Activated naive CD4-positive, alpha-beta T cell treated with anti-CD3 and anti-CD28 coated beads, Interleukin-2, amount 50 U/mL, for 72 hours (primary cell): ENCODE results near the gene COMMD9. TPM values are rescaled to one million over a fixed set of nuclear protein-coding genes. Genes with fewer than 3 reads are reported as not detected.

Source experiments
- ATAC-seq, 2 donors: fragments of 150-1000 bp; cut with Tn5 transposase; 2 replicates each; pipeline ENCODE4 v1.10.0; 2021; ENCODE audit warnings: mild to moderate bottlenecking in 2 of 2, moderate library complexity in 2 of 2
- DNase-seq, 2 donors: peaks; one replicate each; pipeline ENCODE4 v3.0.0; 2021 to 2022; ENCODE audit warnings: low spot score in 2 of 2
- H3K27ac Mint-ChIP-seq, 2 donors: one replicate each; pipeline ENCODE4 v1.8.0; 2022; ENCODE audit warnings: mild to moderate bottlenecking in 2 of 2, mixed read lengths in 2 of 2
- H3K36me3 Mint-ChIP-seq, 2 donors: one replicate each; pipeline ENCODE4 v1.8.0; 2022; ENCODE audit warnings: mixed read lengths in 2 of 2
- H3K9me3 Mint-ChIP-seq, 2 donors: one replicate each; pipeline ENCODE4 v1.8.0; 2022; ENCODE audit warnings: mixed read lengths in 2 of 2
- total RNA-seq, 2 donors: library from RNA; stranded (reverse); gene quantifications; one replicate each; pipeline ENCODE4 v1.2.3, GENCODE V29; 2022

COMMD9 gene
- total RNA-seq, 2 donors from 2014 or later = 33.6 to 37.3 TPM

GRCh38 chr11:36270701-36271100 lies 18.5 kb downstream of the COMMD9 start:
- H3K9me3 Mint-ChIP-seq = no peaks in the 10 kb centered on the region
- H3K36me3 Mint-ChIP-seq = peaks cover 21 to 32% of the 10 kb centered on the region in 2 donors
- DNase-seq = no peak
- ATAC-seq = no peak
- H3K27ac Mint-ChIP-seq = no peak overlapping the region

- no peaks in the 10 kb centered on the region for H3K9me3 Mint-ChIP-seq
- no peak overlapping the region for H3K27ac Mint-ChIP-seq
- no peak for DNase-seq
- peaks cover 14 to 22% of the 10 kb centered on the region in 2 donors for H3K36me3 Mint-ChIP-seq
- no peak for ATAC-seq
Observed at GRCh38 chr11:36268337-36268985, 20.8 kb downstream of the COMMD9 start.

- Mint-ChIP-seq H3K9me3 (no peaks in the 10 kb centered on the region), H3K36me3 (peaks cover 3 to 11% of the 10 kb centered on the region in 2 donors), H3K27ac (no peak overlapping the region)
- ATAC-seq (no peak), DNase-seq (no peak)
Observed at GRCh38 chr11:36266767-36267166, 22.5 kb downstream of the COMMD9 start.

- H3K9me3 Mint-ChIP-seq = no peaks in the 10 kb centered on the region
- ATAC-seq (peak; percentile 70 to 79), DNase-seq (peak in 1 of 2 donors; percentile 69)
- H3K36me3 Mint-ChIP-seq = peaks cover 0 to 5% of the 10 kb centered on the region in 2 donors
- H3K27ac Mint-ChIP-seq = no peak overlapping the region
Observed at GRCh38 chr11:36265793-36266628, 23.2 kb downstream of the COMMD9 start.

- DNase-seq = no peak
Observed at GRCh38 chr11:36264973-36265344, 24.3 kb downstream of the COMMD9 start.

GRCh38 chr11:36264011-36264972 lies 24.9 kb downstream of the COMMD9 start:
- no peak overlapping the region for H3K27ac Mint-ChIP-seq
- H3K36me3 Mint-ChIP-seq = no peaks in the 10 kb centered on the region
- ATAC-seq = no peak

More at GRCh38 chr11:36264973-36265344, 24.3 kb downstream of the COMMD9 start:
- no peaks in the 10 kb centered on the region for H3K36me3 Mint-ChIP-seq
- no peaks in the 10 kb centered on the region for H3K9me3 Mint-ChIP-seq
- ATAC-seq = no peak
- no peak overlapping the region for H3K27ac Mint-ChIP-seq

GRCh38 chr11:36261094-36261493 lies 28.1 kb downstream of the COMMD9 start:
- no peaks in the 10 kb centered on the region for H3K9me3 Mint-ChIP-seq
- no peaks in the 10 kb centered on the region for H3K36me3 Mint-ChIP-seq
- ATAC-seq (no peak), DNase-seq (no peak)
- no peak overlapping the region for H3K27ac Mint-ChIP-seq

More at GRCh38 chr11:36264011-36264972, 24.9 kb downstream of the COMMD9 start:
- DNase-seq = no peak
- no peaks in the 10 kb centered on the region for H3K9me3 Mint-ChIP-seq

GRCh38 chr11:36258730-36259360 lies 30.4 kb downstream of the COMMD9 start:
- H3K36me3 Mint-ChIP-seq = no peaks in the 10 kb centered on the region
- H3K9me3 Mint-ChIP-seq = no peaks in the 10 kb centered on the region
- ATAC-seq = peak; percentile 22 to 68
- no peak overlapping the region for H3K27ac Mint-ChIP-seq
- peak in 1 of 2 donors; percentile 24 for DNase-seq

- DNase-seq (no peak), ATAC-seq (no peak)
- Mint-ChIP-seq H3K9me3 (no peaks in the 10 kb centered on the region), H3K36me3 (no peaks in the 10 kb centered on the region), H3K27ac (no peak overlapping the region)
Observed at GRCh38 chr11:36257351-36257750, 31.9 kb downstream of the COMMD9 start.

- DNase-seq = no peak
- Mint-ChIP-seq H3K27ac (no peak overlapping the region), H3K36me3 (no peaks in the 10 kb centered on the region), H3K9me3 (peaks cover 0 to 3% of the 10 kb centered on the region in 2 donors)
- ATAC-seq = no peak
Observed at GRCh38 chr11:36254713-36255112, 34.5 kb downstream of the COMMD9 start.

- no peak for ATAC-seq
Observed at GRCh38 chr11:36253238-36253637, 36.0 kb downstream of the COMMD9 start.

GRCh38 chr11:36251823-36252222 lies 37.4 kb downstream of the COMMD9 start:
- Mint-ChIP-seq H3K27ac (no peak overlapping the region), H3K9me3 (peaks cover 0 to 3% of the 10 kb centered on the region in 2 donors), H3K36me3 (no peaks in the 10 kb centered on the region)
- no peak for ATAC-seq
- DNase-seq = no peak

More at GRCh38 chr11:36253238-36253637, 36.0 kb downstream of the COMMD9 start:
- Mint-ChIP-seq H3K9me3 (peaks cover 0 to 3% of the 10 kb centered on the region in 2 donors), H3K27ac (no peak overlapping the region), H3K36me3 (no peaks in the 10 kb centered on the region)
- no peak for DNase-seq

GRCh38 chr11:36249246-36249645 lies 40.0 kb downstream of the COMMD9 start:
- DNase-seq = no peak
- peak in 1 of 2 donors; percentile 85 for ATAC-seq
- Mint-ChIP-seq H3K27ac (no peak overlapping the region), H3K9me3 (peaks cover 0 to 3% of the 10 kb centered on the region in 2 donors), H3K36me3 (no peaks in the 10 kb centered on the region)

GRCh38 chr11:36248436-36248835 lies 40.8 kb downstream of the COMMD9 start:
- DNase-seq (no peak), ATAC-seq (no peak)
- Mint-ChIP-seq H3K9me3 (peaks cover 0 to 3% of the 10 kb centered on the region in 2 donors), H3K36me3 (no peaks in the 10 kb centered on the region), H3K27ac (no peak overlapping the region)

- Mint-ChIP-seq H3K27ac (no peak overlapping the region), H3K9me3 (peaks cover 0 to 3% of the 10 kb centered on the region in 2 donors), H3K36me3 (no peaks in the 10 kb centered on the region)
Observed at GRCh38 chr11:36247493-36247892, 41.7 kb downstream of the COMMD9 start.

GRCh38 chr11:36243641-36244040 lies 45.6 kb downstream of the COMMD9 start:
- no peak for DNase-seq
- H3K9me3 Mint-ChIP-seq = no peaks in the 10 kb centered on the region
- no peaks in the 10 kb centered on the region for H3K36me3 Mint-ChIP-seq
- no peak for ATAC-seq
- no peak overlapping the region for H3K27ac Mint-ChIP-seq

More at GRCh38 chr11:36247493-36247892, 41.7 kb downstream of the COMMD9 start:
- DNase-seq (no peak), ATAC-seq (no peak)
